GM23338 (cell line): ENCODE data around the gene LGALSL. TPM values are rescaled to one million over a fixed set of nuclear protein-coding genes. Genes with fewer than 3 reads are reported as not detected.

Experiments used
- ATAC-seq: fragments of 200-7000 bp; cut with Tn5 transposase; 3 replicates; pipeline ENCODE4 v1.9.1; 2020
- DNase-seq: peaks from one replicate; pipeline ENCODE4 v3.0.0-alpha.2; 2015; ENCODE audit warnings: low spot score
- H2AFZ ChIP-seq: fragments of 200-600 bp; sonication (generic); 2 replicates; pipeline ENCODE4 v1.8.0; 2016; ENCODE audit warnings: antibody characterized with exemption, mild to moderate bottlenecking, moderate library complexity
- H3F3A ChIP-seq: fragments of 200-600 bp; sonication (generic); replicated peaks from 2 replicates; pipeline ENCODE4 v1.8.0; 2017; ENCODE audit warnings: antibody characterized with exemption, mixed run types, low read depth
- H3K27ac ChIP-seq: fragments of 200-600 bp; sonication (generic); 2 replicates; pipeline ENCODE4 v1.6.1; 2016; ENCODE audit warnings: low read depth
- H3K27me3 ChIP-seq: fragments of 200-600 bp; sonication (generic); 2 replicates; pipeline ENCODE4 v1.8.0; 2016; ENCODE audit warnings: mild to moderate bottlenecking, mixed run types, moderate library complexity; ENCODE audit not compliant: insufficient read depth
- H3K36me3 ChIP-seq: fragments of 200-600 bp; sonication (generic); 2 replicates; pipeline ENCODE4 v1.8.0; 2016; ENCODE audit warnings: mild to moderate bottlenecking; ENCODE audit not compliant: insufficient read depth
- H3K4me1 ChIP-seq: fragments of 200-600 bp; sonication (generic); 2 replicates; pipeline ENCODE4 v1.8.0; 2016; ENCODE audit warnings: mild to moderate bottlenecking, moderate library complexity; ENCODE audit not compliant: insufficient read depth
- H3K4me2 ChIP-seq: fragments of 200-600 bp; sonication (generic); 2 replicates; pipeline ENCODE4 v1.7.1; 2017; ENCODE audit warnings: mixed run types
- H3K4me3 ChIP-seq: fragments of 200-600 bp; sonication (generic); 2 replicates; pipeline ENCODE4 v1.6.1; 2016; ENCODE audit warnings: mixed run types
- H3K79me2 ChIP-seq: fragments of 200-600 bp; sonication (generic); replicated peaks from 2 replicates; pipeline ENCODE4 v1.8.0; 2017; ENCODE audit warnings: mild to moderate bottlenecking; ENCODE audit not compliant: insufficient read depth
- H3K9me2 ChIP-seq: fragments of 200-600 bp; sonication (generic); 2 replicates; pipeline ENCODE4 v1.8.0; 2017; ENCODE audit not compliant: insufficient read depth
- H4K20me1 ChIP-seq: fragments of 200-600 bp; sonication (generic); replicated peaks from 2 replicates; pipeline ENCODE4 v1.8.0; 2017; ENCODE audit warnings: mild to moderate bottlenecking; ENCODE audit not compliant: insufficient read depth
- H3K27ac Mint-ChIP-seq: 2 replicates; pipeline ENCODE4 v1.8.0; 2020; ENCODE audit warnings: inconsistent platforms, mild to moderate bottlenecking, moderate library complexity, mixed read lengths
- H3K27me3 Mint-ChIP-seq: 3 replicates; pipeline ENCODE4 v1.8.0; 2022; ENCODE audit warnings: low read depth, mild to moderate bottlenecking, moderate library complexity, mixed read lengths, inconsistent platforms; ENCODE audit not compliant: insufficient read depth, poor library complexity
- H3K36me3 Mint-ChIP-seq: 3 replicates; pipeline ENCODE4 v1.8.0; 2021; ENCODE audit warnings: low read depth, mild to moderate bottlenecking, inconsistent platforms, moderate library complexity, mixed read lengths
- H3K4me1 Mint-ChIP-seq: 3 replicates; pipeline ENCODE4 v1.8.0; 2020; ENCODE audit warnings: mild to moderate bottlenecking, inconsistent platforms, mixed read lengths
- H3K4me3 Mint-ChIP-seq: 3 replicates; pipeline ENCODE4 v1.8.0; 2021; ENCODE audit warnings: moderate library complexity, mild to moderate bottlenecking, inconsistent platforms, mixed read lengths
- H3K9me3 Mint-ChIP-seq: 3 replicates; pipeline ENCODE4 v1.8.0; 2020; ENCODE audit warnings: moderate library complexity, mild to moderate bottlenecking, inconsistent platforms, mixed read lengths
- CREB1 ChIP-seq: fragments of 250-450 bp; sonication (Bioruptor Pico); IDR thresholded peaks from 2 replicates; pipeline ENCODE4 v1.5.0; 2020; ENCODE audit warnings: low read depth, mild to moderate bottlenecking, moderate library complexity
- NANOG ChIP-seq: IDR thresholded peaks from 2 replicates; pipeline ENCODE4 v1.6.1; 2016; ENCODE audit warnings: antibody characterized with exemption, borderline replicate concordance
- ZNF114 ChIP-seq: fragments of 250-450 bp; sonication (Bioruptor Pico); IDR thresholded peaks from 2 replicates; pipeline ENCODE4 v1.5.0; 2020; ENCODE audit warnings: mild to moderate bottlenecking, moderate library complexity
- ZNF331 ChIP-seq: fragments of 250-450 bp; sonication (Bioruptor Pico); IDR thresholded peaks from 2 replicates; pipeline ENCODE4 v1.5.0; 2020; ENCODE audit warnings: low read depth, mild to moderate bottlenecking, moderate library complexity
- ZNF462 ChIP-seq: fragments of 250-450 bp; sonication (Bioruptor Pico); IDR thresholded peaks from 2 replicates; pipeline ENCODE4 v1.5.0; 2020; ENCODE audit warnings: mild to moderate bottlenecking, moderate library complexity
- polyA plus RNA-seq: library from polyadenylated mRNA; unstranded; fragments of >200 nt; fragmentation: Nextera tagmentation; extraction: Ambion mirVana; gene quantifications from 2 replicates; pipeline ENCODE4 v1.2.1, GENCODE V29; 2016
- total RNA-seq: library from RNA; depleted of rRNA; stranded (reverse); fragments of >200 nt; shearing (Covaris generic); gene quantifications from 2 replicates; pipeline ENCODE4 v1.2.3, GENCODE V29; 2014

LGALSL gene
- total and polyA plus RNA-seq, 2 experiments from 2014 or later: 20.6 to 28.4 TPM

GRCh38 chr2:64502860-64503259 is 48.9 kb downstream of the LGALSL start (continued):
- TF ChIP-seq ZNF462 (no peak), CREB1 (CRISPR knock-in tag) (no peak)

DNA sequence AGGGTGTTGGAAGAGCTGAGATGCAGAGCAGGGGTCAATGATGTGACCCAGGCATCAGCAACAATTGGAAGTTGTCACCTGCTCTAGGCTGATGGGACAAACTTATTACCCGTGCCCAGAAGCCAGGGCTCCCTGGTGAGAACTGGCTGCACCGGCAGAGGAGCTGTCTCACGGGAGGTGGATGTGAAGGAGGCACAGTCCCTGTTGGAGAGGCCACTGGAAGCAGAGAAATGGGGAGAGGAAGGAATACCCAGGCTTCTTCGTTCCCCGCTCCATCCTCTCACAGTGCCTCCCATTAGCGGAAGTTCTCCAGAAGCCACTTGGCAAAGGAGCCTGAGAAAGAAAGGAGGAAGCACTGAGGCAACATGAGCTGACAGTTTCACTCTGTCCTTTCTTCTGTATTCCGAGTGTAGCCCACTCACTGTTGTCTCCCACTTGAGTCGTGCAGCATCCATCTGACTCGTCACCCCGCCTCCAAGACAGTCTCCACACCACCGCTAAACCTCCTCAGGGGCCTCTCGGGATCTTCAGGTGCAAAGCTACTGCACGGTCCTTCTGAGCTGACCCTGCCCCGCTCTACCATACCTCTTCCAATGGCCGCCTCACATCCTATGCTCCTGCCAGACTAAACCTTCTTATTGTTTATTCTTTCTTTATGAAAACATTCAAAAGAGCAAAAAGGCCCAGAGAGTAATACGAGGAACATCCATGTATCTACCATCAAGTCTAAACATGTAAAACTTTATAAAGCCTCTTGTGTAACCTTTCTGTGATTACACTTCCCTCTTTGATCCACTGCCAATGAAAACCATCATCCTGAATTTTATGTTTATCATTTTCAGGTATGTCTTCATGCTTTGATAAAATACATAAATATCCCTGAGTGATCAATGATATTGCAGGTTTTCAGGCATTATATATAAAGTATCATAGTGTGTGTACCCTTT is 51.1 kb downstream of the LGALSL start:
- H3K9me3 Mint-ChIP-seq: no peaks in the 10 kb centered on the region
- no peaks in the 10 kb centered on the region for H3K36me3 ChIP-seq
- H2AFZ ChIP-seq: peak overlapping the region; percentile 63; the same call in 1 of the 2 replicates
- DNase-seq: no peak
- H3K27me3 Mint-ChIP-seq: no peaks in the 10 kb centered on the region
- H4K20me1 ChIP-seq: no peaks in the 10 kb centered on the region
- no peak for TF ChIP-seq ZNF114 (CRISPR knock-in tag)
- TF ChIP-seq ZNF331 (CRISPR knock-in tag): no peak
- TF ChIP-seq NANOG: no peak
- H3K36me3 Mint-ChIP-seq: no peaks in the 10 kb centered on the region
- H3K4me2 ChIP-seq: no peak overlapping the region
- H3K4me3 ChIP-seq: no peak overlapping the region
- peaks cover 5% of the 10 kb centered on the region; the same call in 1 of the 2 replicates for H3K4me1 ChIP-seq
- no peaks in the 10 kb centered on the region; the same call in 2 of the 3 replicates for H3K4me1 Mint-ChIP-seq
- no peaks in the 10 kb centered on the region for H3K27me3 ChIP-seq
- no peak overlapping the region for H3K27ac Mint-ChIP-seq
- H3K79me2 ChIP-seq: no peaks in the 10 kb centered on the region
- no peak overlapping the region for H3K4me3 Mint-ChIP-seq
- no peaks in the 10 kb centered on the region for H3F3A ChIP-seq
- ATAC-seq: no peak
- H3K27ac ChIP-seq: no peak overlapping the region
- no peaks in the 10 kb centered on the region for H3K9me2 ChIP-seq
